NCI-H1092 (cell line): ENCODE measurements around the gene FCRL6.

ENCODE experiments used
- DNase-seq: peaks from one replicate; lab custom pipeline; 2025; lab: John Stamatoyannopoulos, UW

Gene FCRL6

GRCh38 chr1:159835862-159836525, 33.8 kb downstream of the FCRL6 start:
- no peak for DNase-seq

GRCh38 chr1:159838715-159839114, 36.6 kb downstream of the FCRL6 start:
- no peak for DNase-seq

DNA sequence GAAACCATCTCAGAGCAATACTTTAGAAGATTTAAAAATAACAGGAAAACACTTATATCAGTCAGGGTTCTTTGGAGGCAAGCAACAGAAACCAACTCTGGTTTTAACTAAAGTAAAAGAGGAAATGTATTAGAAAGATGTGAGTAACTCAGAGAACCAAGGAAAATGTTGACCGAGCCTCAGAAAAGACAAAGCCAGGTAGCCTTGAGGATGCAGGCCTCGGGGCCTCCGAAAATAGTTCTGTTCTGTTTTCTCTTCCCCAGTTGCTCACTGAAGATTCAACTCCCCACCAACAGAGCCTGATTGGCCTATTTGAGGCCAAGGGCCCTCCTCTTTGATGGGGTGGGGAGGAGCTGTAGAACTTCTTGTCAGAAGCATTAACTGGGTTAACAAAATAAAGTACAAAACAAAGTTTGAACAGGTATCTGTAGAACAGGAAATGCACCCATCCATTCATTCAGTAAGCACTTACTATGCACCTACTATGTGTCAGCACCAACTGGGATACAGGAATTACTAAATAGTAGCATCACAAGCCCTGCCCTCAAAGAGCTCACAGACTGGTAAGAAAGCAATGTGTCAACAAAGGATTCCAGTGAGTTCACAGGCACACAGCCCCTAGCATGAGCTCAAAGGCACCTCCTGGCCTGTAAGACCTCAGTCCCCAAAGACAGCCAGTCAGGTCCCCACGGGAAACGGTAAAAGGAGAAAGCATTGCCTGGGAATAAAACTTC, 37.1 kb downstream of the FCRL6 start:
- no peak for DNase-seq

- no peak for DNase-seq
These were observed 39.6 kb downstream of the FCRL6 start for GRCh38 chr1:159841749-159842148.

DNA sequence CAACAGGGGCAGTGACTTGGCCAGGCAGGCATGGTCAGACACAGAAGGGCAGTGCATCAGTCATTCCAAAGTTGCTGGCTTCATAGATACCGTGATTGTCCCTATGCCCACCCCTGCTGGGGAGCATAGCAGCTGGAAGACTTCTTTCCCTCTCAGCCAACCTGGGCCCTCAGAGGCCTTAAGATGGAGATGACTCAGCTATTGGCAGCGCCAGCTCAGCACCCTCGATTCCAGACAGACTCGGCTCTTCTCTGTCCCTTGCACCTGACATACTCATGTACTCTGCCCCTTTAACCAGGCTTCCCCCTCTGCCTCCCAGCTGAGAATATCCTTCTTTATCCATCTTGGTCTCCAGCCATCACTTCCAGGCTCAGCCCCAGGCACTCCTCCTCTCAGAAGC, 41.3 kb downstream of the FCRL6 start:
- DNase-seq: no peak

DNA sequence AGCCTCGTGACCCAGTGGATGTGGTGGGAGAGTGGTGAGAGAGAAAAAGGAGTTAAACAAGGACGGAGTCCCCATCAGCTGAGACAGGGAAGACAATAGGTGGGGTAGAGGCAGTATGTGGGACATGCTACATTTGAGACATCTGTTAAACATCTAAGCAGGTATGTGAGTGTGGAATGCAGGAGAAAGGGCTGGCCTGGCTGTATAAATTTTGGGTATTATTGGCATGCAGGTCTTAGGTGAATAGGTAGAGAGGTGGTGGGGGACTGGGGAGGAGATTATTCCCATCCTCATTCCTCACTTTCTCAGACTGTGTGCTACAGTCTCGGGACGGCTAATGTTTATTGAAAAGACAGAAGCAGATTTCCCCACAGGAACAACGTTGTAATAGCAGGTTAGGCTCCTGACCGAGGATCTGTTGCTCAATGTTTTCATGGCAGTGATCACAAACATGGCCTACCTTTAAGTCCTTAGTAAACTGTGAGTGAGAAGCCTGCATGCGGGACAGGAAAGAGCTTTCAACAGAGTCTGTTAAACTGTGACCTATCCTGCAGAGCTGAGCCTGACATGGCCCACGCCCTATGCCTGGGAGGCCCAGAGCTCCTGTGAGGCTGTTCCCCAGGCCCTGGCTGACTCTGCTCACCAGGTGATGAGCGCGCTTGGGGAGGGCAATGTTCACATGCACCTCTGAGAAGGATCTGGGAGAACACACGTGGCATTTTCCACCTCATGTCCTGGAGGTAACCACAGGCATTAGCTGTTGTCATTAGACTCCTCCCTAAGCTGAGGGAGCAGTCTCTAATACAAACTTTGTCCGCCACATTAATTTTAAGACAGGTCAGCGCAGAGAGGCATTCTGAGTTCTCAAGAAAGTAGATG, 43.8 kb downstream of the FCRL6 start:
- no peak for DNase-seq

- no peak for DNase-seq
These were observed 45.1 kb downstream of the FCRL6 start for GRCh38 chr1:159847231-159847630.

GRCh38 chr1:159848326-159848725, 46.2 kb downstream of the FCRL6 start:
- DNase-seq: no peak

DNA sequence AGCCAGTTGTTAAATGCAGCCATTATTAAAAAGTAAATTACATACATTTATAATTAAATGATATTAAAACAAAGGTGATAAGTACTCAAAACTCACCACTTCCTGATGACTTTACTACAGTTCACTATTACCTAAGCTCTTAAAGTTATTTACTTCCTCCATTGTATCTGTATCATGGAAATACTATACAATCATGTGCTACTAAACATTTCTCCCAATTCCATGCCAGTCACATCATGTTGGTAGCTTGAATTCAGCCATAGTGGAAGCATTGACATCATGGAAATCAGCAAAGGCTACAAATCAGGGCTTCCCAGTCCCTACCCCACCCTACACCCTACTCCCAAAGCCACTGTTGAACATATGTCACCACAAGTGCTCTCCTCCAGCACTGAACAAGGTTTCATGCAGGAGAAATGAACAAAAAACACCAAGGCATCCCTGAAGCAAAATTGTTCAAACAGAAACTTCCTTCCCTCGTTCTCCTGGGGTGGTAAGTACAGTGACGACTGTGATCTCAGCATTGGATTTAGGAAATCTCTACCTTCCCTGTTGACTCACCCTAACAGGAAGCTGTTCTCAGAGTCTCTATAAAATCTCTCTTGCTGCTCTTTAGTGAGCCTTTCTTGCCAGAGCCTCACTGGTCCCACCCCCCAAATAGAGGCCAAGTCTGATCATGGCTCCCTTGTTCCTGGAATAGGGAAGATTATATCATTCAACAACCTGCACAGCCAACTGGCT, 47.6 kb downstream of the FCRL6 start:
- DNase-seq: no peak

- no peak for DNase-seq
These were observed 49.2 kb downstream of the FCRL6 start for GRCh38 chr1:159851407-159851806.

GRCh38 chr1:159853417-159854115, 51.4 kb downstream of the FCRL6 start:
- DNase-seq: no peak

DNA sequence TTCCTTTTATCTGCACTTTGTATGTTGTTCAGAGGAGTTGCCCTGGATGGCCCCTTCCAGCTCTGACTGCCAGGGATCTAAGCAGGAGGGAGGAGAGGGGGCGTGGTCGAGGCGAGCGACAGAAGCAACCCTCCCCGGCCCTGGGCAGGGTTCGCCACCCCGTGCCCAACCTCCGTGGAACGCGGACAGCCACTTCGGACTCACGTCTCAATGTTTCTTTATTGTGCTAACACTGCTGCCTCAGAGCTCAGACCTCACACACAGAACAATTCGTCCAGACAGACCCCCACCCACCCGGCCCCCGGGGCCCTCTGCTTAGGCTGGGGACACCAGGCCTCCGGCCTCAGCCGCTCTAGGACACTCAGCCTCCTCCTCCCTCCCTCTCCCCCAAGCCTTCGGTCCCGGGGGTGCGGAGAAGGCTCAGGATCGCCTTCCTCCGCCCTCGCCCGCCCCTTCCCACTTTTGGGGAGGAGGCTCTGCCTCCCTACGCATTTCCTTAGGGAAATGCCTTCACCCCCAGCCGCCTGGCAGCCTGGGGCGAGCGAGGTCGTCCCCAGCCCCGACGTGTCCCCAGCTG, 52.0 kb downstream of the FCRL6 start:
- no peak for DNase-seq

GRCh38 chr1:159854693-159855192, 52.6 kb downstream of the FCRL6 start:
- DNase-seq: peak; percentile 61

DNA sequence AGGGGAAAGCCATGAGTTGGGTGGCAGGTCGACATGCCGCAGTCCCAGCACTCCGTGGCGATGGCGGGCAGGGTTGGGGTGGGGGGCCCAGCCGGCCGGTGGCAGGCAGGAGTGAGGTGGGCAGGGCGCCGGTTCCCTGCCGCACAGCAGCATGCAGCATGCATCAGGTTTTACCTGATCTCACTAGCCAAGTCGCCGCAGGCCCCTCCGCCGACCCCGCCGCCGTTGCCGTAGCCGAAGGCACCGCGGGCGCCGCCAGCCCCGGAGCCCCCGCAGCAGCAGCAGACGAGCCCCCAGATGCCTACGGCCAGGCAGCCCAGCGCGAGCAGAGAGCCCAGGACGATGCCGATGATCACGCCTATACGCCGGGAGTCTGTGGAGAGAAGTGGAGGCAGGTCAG, 53.5 kb downstream of the FCRL6 start:
- no peak for DNase-seq

DNA sequence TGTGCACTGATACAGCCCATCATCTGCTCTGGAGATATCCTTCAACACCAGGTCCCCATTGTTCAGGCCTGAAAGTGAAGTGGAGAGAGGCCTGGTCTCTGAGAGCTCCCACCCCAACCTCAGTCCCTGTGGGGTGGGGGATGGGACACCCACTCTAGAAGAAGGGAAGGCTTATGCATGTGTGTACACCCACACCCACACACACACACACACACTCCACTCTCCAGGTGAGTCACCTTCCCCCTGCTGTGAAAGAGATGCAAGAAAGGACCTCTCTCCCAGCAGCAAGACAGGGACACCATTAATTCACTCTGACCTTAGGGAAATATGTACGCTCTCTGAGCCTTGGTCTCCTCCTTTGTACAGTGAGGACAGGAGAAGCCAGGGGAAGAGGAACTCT, 54.4 kb downstream of the FCRL6 start:
- no peak for DNase-seq

GRCh38 chr1:159857889-159858288, 55.7 kb downstream of the FCRL6 start:
- no peak for DNase-seq

- DNase-seq: no peak
These were observed 57.7 kb downstream of the FCRL6 start for GRCh38 chr1:159859767-159860322.

DNA sequence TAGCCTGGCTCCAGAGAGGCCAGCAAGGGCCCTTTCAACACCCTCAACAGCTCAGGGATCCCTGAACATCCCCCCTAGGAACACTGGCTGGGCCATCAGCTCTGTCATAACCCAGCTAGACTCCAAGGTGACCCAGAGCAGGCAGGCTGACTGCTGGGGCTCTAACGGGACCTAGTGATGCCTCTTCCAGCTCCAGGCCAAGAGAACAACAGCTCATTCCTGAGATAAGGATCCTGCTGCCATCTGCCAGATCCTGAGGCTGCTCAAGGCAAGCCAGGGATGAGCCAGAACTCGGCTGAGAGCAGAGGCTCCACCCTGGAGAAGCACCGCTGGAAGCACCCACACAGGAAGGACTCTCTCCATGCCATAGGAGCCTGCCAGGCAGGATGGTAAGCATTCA, 58.3 kb downstream of the FCRL6 start:
- DNase-seq: no peak

GRCh38 chr1:159861218-159861617, 59.1 kb downstream of the FCRL6 start:
- no peak for DNase-seq

DNA sequence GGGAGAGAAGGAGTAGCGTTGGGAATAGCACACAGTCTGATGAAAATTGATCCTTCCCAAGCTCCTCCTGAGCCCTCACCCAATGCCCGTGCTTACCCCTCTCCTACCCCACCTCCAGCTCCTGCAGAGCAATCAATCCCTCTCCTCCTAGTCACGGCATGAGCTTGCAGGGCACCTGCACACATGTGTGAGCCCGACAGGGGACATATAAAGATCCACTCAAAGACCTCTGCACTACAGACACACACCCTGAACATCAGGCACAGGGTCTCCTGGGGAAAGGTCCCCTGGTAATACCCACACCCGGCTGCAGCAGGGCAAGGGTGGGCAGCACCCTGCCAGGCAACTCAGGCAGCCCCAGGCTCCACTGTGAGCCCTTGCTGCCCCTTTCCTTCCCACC, 59.9 kb downstream of the FCRL6 start:
- DNase-seq: no peak

DNA sequence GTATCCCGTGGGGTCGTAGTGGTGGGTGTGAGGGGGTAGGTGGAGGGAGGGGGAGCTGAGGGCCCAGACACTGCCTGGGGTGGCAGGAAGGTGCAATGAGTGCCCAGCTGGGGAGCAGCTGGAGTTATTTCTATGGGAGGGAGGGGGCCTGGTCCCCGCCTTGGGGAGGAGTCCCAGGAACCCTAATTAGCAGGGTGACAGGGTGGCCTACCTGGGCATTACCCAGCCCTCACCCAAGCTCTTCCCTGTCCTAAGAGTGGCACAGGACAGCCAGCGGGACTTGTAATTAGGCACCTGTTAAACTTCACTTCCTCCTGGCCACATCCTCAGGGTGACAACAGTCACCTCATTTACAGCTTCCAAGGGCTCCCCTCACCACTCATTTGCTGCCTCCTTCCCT, 60.4 kb downstream of the FCRL6 start, which contains the start of gene VSIG8:
Gene VSIG8, minus strand, starts transcription at position 101 of the 400 bp plus-strand sequence. CDS start 136 bp downstream, outside the sequence.
- DNase-seq: no peak
